LHCN-M2 (cell line): Measurements from ENCODE around the gene ECSCR. TPM values are rescaled to one million over a fixed set of nuclear protein-coding genes. Genes with fewer than 3 reads are reported as not detected.
"Not testable (repeated sequence)": the region's sequence is repeated elsewhere in the genome, so short reads cannot be mapped to it uniquely, and the experiment has no call there.

Experiments
- DNase-seq: peaks from one replicate; pipeline ENCODE4 v3.0.0-alpha.2; 2012; ENCODE audit warnings: low read depth
- total RNA-seq: library from RNA; depleted of rRNA; stranded (reverse); fragments of >200 nt; gene quantifications from 2 replicates; pipeline ENCODE4 v1.2.3, GENCODE V29; 2014

ECSCR gene
- total RNA-seq, 1 experiment from 2014 or later, result 0.40 TPM

DNA sequence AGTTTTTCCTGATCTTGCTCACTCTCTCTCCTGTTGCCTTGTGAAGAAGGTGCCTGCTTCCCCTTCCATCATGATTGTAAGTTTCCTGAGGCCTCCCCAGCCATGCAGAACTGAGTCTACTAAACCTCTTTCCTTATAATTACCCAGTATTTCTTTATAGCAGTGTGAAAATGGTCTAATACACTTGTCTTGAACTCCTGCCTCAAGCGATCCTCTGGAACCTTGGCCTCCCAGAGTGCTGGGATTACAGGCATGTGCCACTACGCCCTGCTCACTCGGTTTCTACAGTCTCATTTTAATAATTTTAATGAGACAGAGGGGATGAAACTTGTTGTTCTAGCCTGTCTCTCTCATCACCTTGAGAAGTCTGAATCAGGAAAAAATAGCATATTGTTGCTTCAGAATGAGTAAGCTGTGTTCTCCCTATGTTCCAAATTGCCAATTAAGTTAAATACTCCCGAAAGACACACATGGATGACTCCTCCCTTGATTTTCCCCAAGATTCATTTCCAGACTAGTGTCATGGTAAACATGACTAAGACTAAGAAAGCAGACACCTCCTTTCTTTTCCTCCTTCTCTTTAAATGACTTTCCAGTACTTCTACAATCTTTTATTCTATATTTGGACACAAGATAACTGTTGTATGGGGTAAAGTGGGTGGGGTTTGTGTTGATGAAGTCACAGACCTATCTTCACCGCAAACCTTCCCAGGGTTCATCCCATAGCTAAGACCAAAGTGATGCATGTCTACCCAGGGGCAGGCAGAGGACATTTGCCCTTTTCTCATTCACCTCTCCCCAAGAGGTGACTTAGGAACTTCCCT, 15.4 kb downstream of the ECSCR start:
- peak; percentile 37 for DNase-seq

GRCh38 chr5:139445325-139446170, 17.0 kb downstream of the ECSCR start:
- DNase-seq, result no peak

DNA sequence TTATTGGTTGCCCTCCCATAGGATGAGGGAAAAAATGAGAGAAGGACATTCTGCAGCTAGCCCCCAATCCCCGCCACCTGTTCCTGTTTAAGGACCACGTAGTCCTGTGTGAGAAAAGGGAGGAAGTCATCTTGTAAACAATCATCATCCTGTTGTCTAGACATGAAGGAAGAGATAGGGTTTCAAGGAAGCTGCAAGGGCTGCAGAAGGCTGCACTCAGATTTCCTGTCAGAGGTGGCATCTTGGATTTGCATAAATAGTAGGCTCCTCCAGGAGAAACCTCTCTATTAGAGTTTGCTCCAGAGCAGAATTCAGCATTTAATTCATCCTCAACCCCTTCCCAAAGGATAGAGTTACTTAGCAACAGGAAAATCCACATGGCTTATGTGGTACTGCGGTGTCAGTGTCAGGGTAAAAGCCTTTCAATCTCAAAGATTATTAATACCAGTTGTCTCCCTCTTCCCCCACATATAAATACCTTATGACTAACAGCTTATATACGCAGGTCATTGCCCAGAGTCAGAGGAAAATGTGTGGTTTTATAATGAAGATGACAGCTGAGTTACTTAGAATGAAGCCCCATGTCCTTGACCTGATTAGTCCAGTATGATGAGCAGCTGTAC, 18.6 kb downstream of the ECSCR start:
- DNase-seq, result peak; percentile 97

DNA sequence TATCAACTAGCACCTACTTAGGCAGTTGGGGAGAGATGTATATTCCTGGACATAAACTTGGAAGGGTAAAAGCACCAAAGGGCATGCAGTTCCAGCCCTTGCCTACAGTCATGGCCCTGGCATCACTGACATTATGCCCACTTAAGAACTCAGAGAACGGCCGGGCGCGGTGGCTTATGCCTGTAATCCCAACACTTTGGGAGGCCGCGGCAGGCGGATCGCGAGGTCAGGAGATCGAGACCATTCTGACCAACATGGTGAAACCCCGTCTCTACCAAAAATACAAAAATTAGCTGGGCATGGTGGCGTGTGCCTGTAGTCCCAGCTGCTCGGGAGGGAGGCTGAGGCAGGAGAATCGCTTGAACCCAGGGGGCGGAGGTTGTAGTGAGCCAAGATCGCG, 22.1 kb downstream of the ECSCR start:
- DNase-seq, result not testable (repeated sequence)

GRCh38 chr5:139439013-139439903, 23.3 kb downstream of the ECSCR start, which contains the start of gene DNAJC18:
Gene DNAJC18 (minus strand): TSS chr5:139439525. CDS start chr5:139439445, 80 bp downstream.
- DNase-seq, result peak; percentile 93

- no peak for DNase-seq
These were observed 23.9 kb downstream of the ECSCR start for GRCh38 chr5:139438707-139439012.

DNA sequence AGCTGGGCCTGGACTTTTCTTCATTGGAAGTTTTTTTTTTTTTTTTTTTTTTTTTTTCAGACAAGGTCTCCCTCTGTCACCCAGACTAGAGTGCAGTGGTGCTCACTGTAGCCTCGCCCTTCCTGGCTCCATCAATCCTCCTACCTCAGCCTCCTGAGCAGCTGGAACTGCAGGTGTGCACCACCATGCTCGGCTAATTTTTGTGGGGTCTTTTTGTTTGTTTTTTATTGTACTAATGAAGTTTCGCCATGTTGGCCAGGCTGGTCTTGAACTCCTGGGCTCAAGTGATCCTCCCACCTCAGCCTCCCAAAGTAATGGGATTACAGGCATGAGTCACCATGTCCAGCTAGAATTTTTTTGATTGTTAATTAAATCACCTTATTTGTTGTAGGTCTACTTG, 26.9 kb downstream of the ECSCR start:
- no peak for DNase-seq

DNA sequence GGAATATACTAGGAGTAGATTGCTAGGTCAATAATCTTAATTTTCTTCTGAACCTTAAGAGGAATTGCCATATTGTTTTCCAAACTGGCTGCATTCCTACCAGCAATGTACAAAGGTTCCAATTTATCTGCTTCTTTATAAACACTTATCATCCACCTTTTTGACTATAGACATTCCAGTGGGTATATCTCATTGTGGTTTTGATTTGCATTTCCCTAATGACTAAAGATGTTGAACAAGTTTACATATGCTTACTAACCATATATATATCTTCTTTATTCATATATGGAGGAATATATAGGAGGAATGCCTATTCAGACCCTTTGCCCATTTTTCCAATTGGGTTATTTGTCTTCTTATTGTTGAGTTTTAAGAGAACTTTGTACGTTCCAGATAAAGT, 30.8 kb downstream of the ECSCR start:
- no peak for DNase-seq

- no peak for DNase-seq
These were observed 32.5 kb downstream of the ECSCR start for GRCh38 chr5:139430015-139430414.

DNA sequence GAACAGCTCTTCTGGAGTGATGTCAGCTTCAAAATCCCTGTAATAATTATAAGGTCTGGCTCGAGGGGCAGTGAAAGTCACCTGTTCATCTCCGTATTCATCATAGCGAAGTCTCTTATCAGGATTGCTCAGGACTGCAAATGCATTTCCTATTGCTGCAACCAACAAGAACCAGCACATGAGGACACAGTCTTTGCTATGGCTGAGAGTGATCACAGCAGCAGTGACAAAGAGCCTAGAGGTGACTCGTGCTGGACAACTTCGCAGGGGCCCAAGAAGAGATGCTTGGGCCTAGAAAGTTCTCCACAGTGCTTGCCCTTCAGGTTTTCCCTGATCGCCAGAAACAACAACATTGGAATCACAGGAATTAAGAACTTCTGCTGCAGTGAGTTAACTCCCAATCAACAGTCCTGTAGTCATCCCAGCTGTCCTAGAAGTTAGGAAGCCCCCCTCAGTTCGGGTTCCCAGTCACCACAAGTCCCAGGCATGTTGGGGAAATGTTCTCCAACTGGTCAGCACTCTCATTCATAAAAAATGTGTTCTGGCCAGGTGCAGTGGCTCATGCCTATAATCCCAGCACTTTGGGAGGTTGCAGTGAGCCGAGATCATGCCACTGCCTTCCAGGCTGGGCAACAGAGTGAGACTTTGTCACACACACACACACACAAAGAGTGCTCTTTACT, 36.2 kb downstream of the ECSCR start:
- DNase-seq, result peak; percentile 93

DNA sequence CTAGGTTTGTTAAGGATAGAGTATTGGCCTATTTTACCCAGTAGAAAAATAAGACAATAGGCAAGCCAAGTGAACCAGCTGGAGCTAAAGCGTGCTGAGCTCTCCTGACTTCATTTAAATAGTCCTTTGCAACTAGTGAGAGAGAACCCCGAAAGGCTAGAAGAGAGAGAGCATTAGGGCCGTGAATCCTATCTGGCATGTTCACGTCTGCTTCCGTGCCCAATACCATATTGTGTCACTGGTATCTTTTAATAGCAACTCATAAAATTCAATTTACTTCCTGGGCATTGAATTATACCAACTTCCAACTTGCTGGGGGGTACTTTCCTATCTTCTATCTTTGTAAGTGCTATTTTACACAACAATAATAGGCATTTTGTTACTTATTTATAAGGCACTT, 37.0 kb downstream of the ECSCR start:
- no peak for DNase-seq

DNA sequence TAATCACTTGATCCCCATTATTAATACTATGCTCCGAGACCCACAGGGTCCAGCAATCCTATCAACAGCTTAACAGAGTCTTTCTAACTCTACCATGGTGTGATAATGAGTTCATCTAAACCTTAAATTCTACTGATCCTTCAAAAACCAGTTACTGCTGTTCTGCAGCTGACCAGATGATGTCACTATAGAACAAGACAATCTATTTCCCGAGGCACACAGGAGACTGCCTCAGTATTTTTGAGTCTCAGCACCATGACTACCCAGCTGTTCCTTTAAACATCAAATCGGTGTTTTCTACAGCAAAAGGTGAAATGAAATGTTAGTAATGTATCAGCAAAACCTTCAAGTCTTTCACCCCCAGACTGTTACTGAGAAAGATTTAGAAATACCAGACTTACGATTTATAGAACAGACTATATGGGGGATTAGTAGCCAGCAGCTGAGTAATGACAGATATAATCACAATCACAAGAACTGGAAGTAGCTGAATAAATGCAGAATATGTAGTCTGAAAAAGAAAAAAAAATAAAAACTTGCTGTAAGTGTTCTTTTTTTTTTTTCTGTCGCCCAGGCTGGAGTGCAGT, 40.1 kb downstream of the ECSCR start:
- peak; percentile 80 for DNase-seq

DNA sequence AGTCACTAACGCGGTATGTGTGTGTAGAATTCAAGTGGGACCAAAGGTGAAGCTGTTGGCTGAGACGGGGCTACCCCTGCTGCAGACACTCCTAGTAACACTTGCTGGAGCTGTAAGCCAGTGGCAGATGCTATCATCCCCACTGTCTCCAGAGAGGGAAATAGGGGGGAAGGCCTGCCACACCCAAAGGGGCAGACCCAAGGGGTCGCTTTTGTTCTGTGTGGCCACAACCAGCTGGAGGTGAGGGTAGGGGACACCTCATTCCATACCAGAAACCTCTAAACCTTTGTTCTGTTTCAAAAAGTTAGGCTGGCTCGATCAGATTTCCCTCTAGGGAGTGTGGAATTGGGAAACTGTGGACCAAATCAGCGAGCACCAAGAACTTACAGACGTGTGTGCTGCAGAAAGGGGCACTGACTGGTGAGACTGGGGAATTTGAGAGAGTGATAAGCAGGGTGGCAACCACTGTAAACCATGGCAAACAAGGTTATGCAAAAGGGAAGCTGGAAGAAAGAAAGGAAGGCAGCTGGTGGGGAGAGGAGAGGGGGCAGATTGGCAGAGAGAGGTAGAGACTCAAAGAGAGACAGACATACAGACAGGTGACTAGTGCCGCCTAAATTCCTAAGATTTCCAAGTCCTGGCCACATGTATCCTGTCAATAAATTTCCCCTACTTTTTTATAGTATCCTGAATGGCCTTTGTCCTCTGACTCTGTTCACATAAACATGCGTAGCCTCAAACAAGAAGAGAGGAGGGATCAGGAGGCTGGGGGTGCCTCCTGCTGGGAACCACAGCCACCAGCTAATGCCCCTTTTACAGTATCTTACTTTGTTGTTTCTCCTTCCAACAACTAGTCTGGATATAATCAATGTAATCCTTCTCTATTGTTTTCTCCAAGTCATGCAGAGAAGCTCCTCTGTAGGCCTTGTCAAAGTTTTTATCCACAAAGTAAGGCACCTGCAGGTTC, 43.0 kb downstream of the ECSCR start:
- DNase-seq, result no peak

GRCh38 chr5:139418793-139419192, 43.8 kb downstream of the ECSCR start:
- DNase-seq, result no peak

- peak; percentile 76 for DNase-seq
These were observed 45.3 kb downstream of the ECSCR start for GRCh38 chr5:139417214-139417613.

GRCh38 chr5:139416651-139417050, 45.9 kb downstream of the ECSCR start:
- DNase-seq, result no peak

GRCh38 chr5:139415869-139416268, 46.7 kb downstream of the ECSCR start:
- DNase-seq, result no peak

GRCh38 chr5:139415221-139415861, 47.2 kb downstream of the ECSCR start:
- DNase-seq, result no peak
